B cell (primary cell): ENCODE measurements around the gene GFI1. TPM values are rescaled to one million over a fixed set of nuclear protein-coding genes. Genes with fewer than 3 reads are reported as not detected.

Experiments
- ATAC-seq: fragments of 200-7000 bp; cut with Tn5 transposase; one replicate; pipeline ENCODE4 v1.10.0; 2021; ENCODE audit warnings: low read depth, mild to moderate bottlenecking, moderate number of reproducible peaks, moderate library complexity
- CTCF ChIA-PET: fragments of 350-600 bp; sonication (Branson Sonifier 250); formaldehyde crosslinking; loops from one replicate; lab custom pipeline; 2021; ENCODE audit warnings: antibody characterized with exemption, inconsistent platforms; lab: Charles Lee
- POLR2A ChIA-PET: fragments of 350-600 bp; sonication (Branson Sonifier 250); formaldehyde crosslinking; loops from one replicate; lab custom pipeline; 2021; ENCODE audit warnings: antibody characterized with exemption; lab: Charles Lee
- DNase-seq: peaks from one replicate; pipeline ENCODE4 v3.0.0; 2013
- H2AFZ ChIP-seq: 2 replicates; pipeline ENCODE4 v1.6.1; 2012; ENCODE audit warnings: mild to moderate bottlenecking, low read depth, low read length; ENCODE audit not compliant: insufficient read depth, poor library complexity, severe bottlenecking
- H3K27ac ChIP-seq, 2 donors: 1 replicate in 1 of 2; 2 replicates in 1 of 2; pipeline ENCODE4 v1.5.1; 2012 to 2013; ENCODE audit warnings: low read length in 2 of 2, mild to moderate bottlenecking in 2 of 2, moderate library complexity in 1 of 2
- H3K27me3 ChIP-seq, 4 experiments: fragments of 200-600 bp in 1 of 4; sonication (generic) in 1 of 4; replicated peaks in 1 of 4; 1 replicate in 2 of 4; 2 replicates in 2 of 4; pipeline versions ENCODE4 v1.6.1 to v1.7.0; 2013 to 2016; ENCODE audit warnings: low read length in 3 of 4, mild to moderate bottlenecking in 2 of 4, mixed read lengths in 1 of 4, moderate library complexity in 1 of 4; ENCODE audit not compliant: insufficient read depth in 4 of 4, control insufficient read depth in 3 of 4; ENCODE audit errors: control extremely low read depth in 1 of 4
- H3K36me3 ChIP-seq, 2 experiments: replicated peaks in 1 of 2; 1 replicate in 1 of 2; 2 replicates in 1 of 2; pipeline versions ENCODE4 v1.6.1 to v1.7.1; 2013; ENCODE audit warnings: low read length in 1 of 2; ENCODE audit not compliant: insufficient read depth in 2 of 2, control insufficient read depth in 1 of 2; ENCODE audit errors: control extremely low read depth in 1 of 2, extremely low read depth in 1 of 2
- H3K4me1 ChIP-seq, 2 donors: fragments of 200-600 bp in 1 of 2; sonication (generic) in 1 of 2; 1 replicate in 1 of 2; 2 replicates in 1 of 2; pipeline versions ENCODE4 v1.5.1 to v1.6.1; 2013 to 2017; ENCODE audit warnings: low read length in 2 of 2; ENCODE audit not compliant: control insufficient read depth in 2 of 2, insufficient read depth in 2 of 2
- H3K4me2 ChIP-seq: replicated peaks from 2 replicates; pipeline ENCODE3; 2012; ENCODE audit warnings: mild to moderate bottlenecking, low read depth, low read length; ENCODE audit not compliant: poor library complexity, severe bottlenecking
- H3K4me3 ChIP-seq, 5 experiments: fragments of 200-600 bp in 1 of 5; sonication (generic) in 1 of 5; 1 replicate in 3 of 5; 2 replicates in 2 of 5; pipeline versions ENCODE4 v1.5.1 to v1.7.0; 2011 to 2016; ENCODE audit warnings: low read length in 4 of 5, mild to moderate bottlenecking in 4 of 5, low read depth in 2 of 5, control low read depth in 1 of 5, moderate library complexity in 1 of 5; ENCODE audit not compliant: insufficient read depth in 1 of 5; ENCODE audit errors: control extremely low read depth in 1 of 5, extremely low read depth in 1 of 5
- H3K79me2 ChIP-seq: fragments of 200-600 bp; sonication (generic); one replicate; pipeline ENCODE4 v1.6.0; 2016; ENCODE audit warnings: low read length; ENCODE audit not compliant: control insufficient read depth, insufficient read depth
- H3K9ac ChIP-seq: fragments of 200-600 bp; sonication (generic); 2 replicates; pipeline ENCODE4 v1.6.1; 2017; ENCODE audit warnings: mild to moderate bottlenecking, low read length, moderate library complexity
- H3K9me3 ChIP-seq, 3 donors: one replicate each; pipeline versions ENCODE4 v1.6.1 to v1.7.1; 2013; ENCODE audit warnings: low read length in 2 of 3; ENCODE audit not compliant: control insufficient read depth in 2 of 3, insufficient read depth in 1 of 3; ENCODE audit errors: control extremely low read depth in 1 of 3
- H4K20me1 ChIP-seq: 2 replicates; pipeline ENCODE4 v1.6.0; 2012; ENCODE audit warnings: mild to moderate bottlenecking, low read length; ENCODE audit not compliant: insufficient read depth, control insufficient read depth, poor library complexity, severe bottlenecking
- H3K27ac Mint-ChIP-seq: one replicate; pipeline ENCODE4 v1.8.0; 2021; ENCODE audit warnings: mixed read lengths
- H3K27me3 Mint-ChIP-seq: one replicate; pipeline ENCODE4 v1.8.0; 2021; ENCODE audit warnings: mixed read lengths
- H3K4me1 Mint-ChIP-seq: one replicate; pipeline ENCODE4 v1.8.0; 2021; ENCODE audit warnings: mixed read lengths
- H3K4me3 Mint-ChIP-seq: one replicate; pipeline ENCODE4 v1.8.0; 2021; ENCODE audit warnings: mixed read lengths
- H3K9me3 Mint-ChIP-seq: one replicate; pipeline ENCODE4 v1.8.0; 2022; ENCODE audit warnings: mixed read lengths; ENCODE audit not compliant: insufficient read depth
- CTCF ChIP-seq: fragments of 200-600 bp; IDR thresholded peaks from one replicate; pipeline ENCODE4 v1.8.0; 2022; ENCODE audit warnings: antibody characterized with exemption, mild to moderate bottlenecking
- EZH2 ChIP-seq: IDR thresholded peaks from 2 replicates; pipeline ENCODE4 v1.6.1; 2012; ENCODE audit warnings: borderline replicate concordance, low read depth, mild to moderate bottlenecking, moderate library complexity, low read length; ENCODE audit not compliant: insufficient read depth, poor library complexity, severe bottlenecking
- WGBS: methylation state at CpG from one replicate; pipeline ENCODE4 v1.1.5; 2013; ENCODE audit warnings: missing lambda C conversion rate; ENCODE audit not compliant: insufficient coverage; 5-methylcytosine and 5-hydroxymethylcytosine counted together
- intact Hi-C: fragments of 100-400 bp; cut with micrococcal nuclease; formaldehyde crosslinking; loops from one replicate; pipeline ENCODE4 v1.10.0; 2022
- polyA plus RNA-seq: library from polyadenylated mRNA; depleted of rRNA; stranded (reverse); fragments of >200 nt; gene quantifications from 2 replicates; pipeline ENCODE4 v1.2.3, GENCODE V29; 2012
- total RNA-seq, 2 donors: library from RNA; stranded (reverse); fragments of 120-200 nt in 1 of 2; gene quantifications; 1 replicate in 1 of 2; 2 replicates in 1 of 2; pipeline versions ENCODE4 v1.2.3 to v1.2.4, GENCODE V29; 2013 to 2022

Gene GFI1
- total and polyA plus RNA-seq, 2 donors (not counting 1 experiment from before 2014, with no cell fraction given), result 0.76 to 1.2 TPM

GRCh38 chr1:92485381-92486250 lies 1.1 kb downstream of the GFI1 start:
- Mint-ChIP-seq H3K27me3 (peaks cover 28% of the 10 kb centered on the region), H3K27ac (no peak overlapping the region), H3K4me3 (peak overlapping the region; percentile 87), H3K9me3 (no peaks in the 10 kb centered on the region), H3K4me1 (peaks cover 32% of the 10 kb centered on the region)
- H3K9me3 ChIP-seq, result peaks cover 0 to 13% (median 0%) of the 10 kb centered on the region in 3 donors
- H3K27ac ChIP-seq, result no peak overlapping the region
- ChIA-PET POLR2A (no interaction called here), CTCF (interaction anchor here (1.0 to 1.2 kb wide), 2 partner anchors 68 to 175 kb away, joined by 3 read pairs; no protein-coding TSS in a partner anchor)
- DNase-seq, result peak; percentile 72
- H3K4me3 ChIP-seq, result peak overlapping the region; percentile 42 to 70 (median 60)
- H3K27me3 ChIP-seq, result peaks cover 0 to 54% (median 19%) of the 10 kb centered on the region in 4 experiments
- no peaks in the 10 kb centered on the region for H4K20me1 ChIP-seq
- peak; percentile 67 for ATAC-seq
- H3K4me2 ChIP-seq, result peak overlapping the region; percentile 95
- H3K79me2 ChIP-seq, result no peaks in the 10 kb centered on the region
- H2AFZ ChIP-seq, result peak overlapping the region; percentile 89
- 1% methylated on average over 75 of the region's 82 CpGs for WGBS
- peak overlapping the region; percentile 76 for H3K9ac ChIP-seq
- H3K4me1 ChIP-seq, result peaks cover 31 to 40% of the 10 kb centered on the region in 2 donors
- intact Hi-C loops, result loop anchor here (5.0 to 10.0 kb wide), 3 partner anchors 49 to 188 kb away; partner anchors contain the start of genes GLMN and RPAP2
- no peaks in the 10 kb centered on the region for H3K36me3 ChIP-seq
- TF ChIP-seq EZH2, result no peak
- peak; percentile 64 for TF ChIP-seq CTCF
